ENCODE results near the gene DRC1.

Gene DRC1

GRCh38 chr2:26399771-26400376 is 1.8 kb upstream of the DRC1 start:
- no peak for DNase-seq (ENCODE audit: low spot score)

- DNase-seq (ENCODE audit: low spot score), result no peak
These were observed 997 bp upstream of the DRC1 start for GRCh38 chr2:26400723-26401122.

- DNase-seq (ENCODE audit: low spot score), result no peak
These were observed 5.8 kb downstream of the DRC1 start for GRCh38 chr2:26407526-26407925.

- DNase-seq (ENCODE audit: low spot score), result no peak
These were observed 8.1 kb downstream of the DRC1 start for GRCh38 chr2:26409785-26410184.

GRCh38 chr2:26410764-26411243 is 9.1 kb downstream of the DRC1 start:
- DNase-seq (ENCODE audit: low spot score), result no peak

- DNase-seq (ENCODE audit: low spot score), result no peak
These were observed 9.7 kb downstream of the DRC1 start for GRCh38 chr2:26411419-26411818.

- DNase-seq (ENCODE audit: low spot score), result no peak
These were observed 10.5 kb downstream of the DRC1 start for GRCh38 chr2:26412091-26412673.

- DNase-seq (ENCODE audit: low spot score), result no peak
These were observed 12.6 kb downstream of the DRC1 start for GRCh38 chr2:26414311-26414710.

GRCh38 chr2:26421961-26422360 is 20.2 kb downstream of the DRC1 start:
- no peak for DNase-seq (ENCODE audit: low spot score)

GRCh38 chr2:26422947-26423629 is 21.4 kb downstream of the DRC1 start:
- DNase-seq (ENCODE audit: low spot score), result no peak

- DNase-seq (ENCODE audit: low spot score), result no peak
These were observed 22.0 kb downstream of the DRC1 start for GRCh38 chr2:26423750-26424149.

- no peak for DNase-seq (ENCODE audit: low spot score)
These were observed 22.5 kb downstream of the DRC1 start for GRCh38 chr2:26424221-26424620.

GRCh38 chr2:26428846-26429245 is 27.1 kb downstream of the DRC1 start:
- DNase-seq (ENCODE audit: low spot score), result no peak

GRCh38 chr2:26429779-26430578 is 28.3 kb downstream of the DRC1 start:
- DNase-seq (ENCODE audit: low spot score), result no peak

- no peak for DNase-seq (ENCODE audit: low spot score)
These were observed 29.1 kb downstream of the DRC1 start for GRCh38 chr2:26430826-26431225.

- no peak for DNase-seq (ENCODE audit: low spot score)
These were observed 30.6 kb downstream of the DRC1 start for GRCh38 chr2:26432363-26432762.

GRCh38 chr2:26432859-26433258 is 31.1 kb downstream of the DRC1 start:
- no peak for DNase-seq (ENCODE audit: low spot score)

GRCh38 chr2:26435106-26435505 is 33.4 kb downstream of the DRC1 start:
- no peak for DNase-seq (ENCODE audit: low spot score)

- DNase-seq (ENCODE audit: low spot score), result no peak
These were observed 36.8 kb downstream of the DRC1 start for GRCh38 chr2:26438526-26438925.

- DNase-seq (ENCODE audit: low spot score), result no peak
These were observed 37.2 kb downstream of the DRC1 start for GRCh38 chr2:26438926-26439325.

- no peak for DNase-seq (ENCODE audit: low spot score)
These were observed 40.6 kb downstream of the DRC1 start for GRCh38 chr2:26442301-26442700.

- DNase-seq (ENCODE audit: low spot score), result no peak
These were observed 41.0 kb downstream of the DRC1 start for GRCh38 chr2:26442707-26443106.

- DNase-seq (ENCODE audit: low spot score), result no peak
These were observed 42.5 kb downstream of the DRC1 start for GRCh38 chr2:26444236-26444635.

Measured in germinal center (tissue), 1 donor.